Left ventricle myocardium inferior (tissue), 1 donor: ENCODE measurements around the gene FTO. TPM values are rescaled to one million over a fixed set of nuclear protein-coding genes. Genes with fewer than 3 reads are reported as not detected.
"Not testable (repeated sequence)": the region's sequence is repeated elsewhere in the genome, so short reads cannot be mapped to it uniquely, and the experiment has no call there.

Source experiments
- DNase-seq: peaks from one replicate; pipeline ENCODE4 v3.0.0-alpha.2; 2020
- H3K27ac ChIP-seq: fragments of 200-600 bp; replicated peaks from 2 replicates; pipeline ENCODE4 v1.8.0; 2021
- H3K27me3 ChIP-seq: fragments of 200-600 bp; 2 replicates; pipeline ENCODE4 v1.8.0; 2021; ENCODE audit warnings: low read depth
- H3K36me3 ChIP-seq: fragments of 200-600 bp; 2 replicates; pipeline ENCODE4 v1.8.0; 2021
- H3K4me1 ChIP-seq: fragments of 200-600 bp; 2 replicates; pipeline ENCODE4 v1.8.0; 2021
- H3K4me3 ChIP-seq: fragments of 200-600 bp; 2 replicates; pipeline ENCODE4 v1.8.0; 2021; ENCODE audit warnings: mild to moderate bottlenecking, moderate library complexity
- H3K9me3 ChIP-seq: fragments of 200-600 bp; replicated peaks from 2 replicates; pipeline ENCODE4 v1.8.0; 2021
- intact Hi-C: fragments of 100-400 bp; cut with micrococcal nuclease; formaldehyde crosslinking; loops from one replicate; pipeline ENCODE4 v1.11.0; 2022
- total RNA-seq: library from RNA; stranded (reverse); fragmentation: NEBNext Ultra II Directional; extraction: Animal tissue kit (Norgen Biotek cat#: 25700); gene quantifications from one replicate; pipeline ENCODE4 v1.2.1, GENCODE V29; 2021
- TF ChIP-seq, protein P1 (sequence below): fragments of 200-600 bp; IDR thresholded peaks from 2 replicates; pipeline ENCODE4 v1.8.0; 2021; ENCODE audit warnings: antibody characterized with exemption, mild to moderate bottlenecking, borderline replicate concordance
- donor health status: DM: no; HTN: yes; CAD: no; lungs with severe emphysema.

Gene FTO
- total RNA-seq, 1 donor from 2014 or later, result 78.4 TPM

GRCh38 chr16:53692146-53692545 lies 11.8 kb upstream of the FTO start:
- TF ChIP-seq, protein P1, sequence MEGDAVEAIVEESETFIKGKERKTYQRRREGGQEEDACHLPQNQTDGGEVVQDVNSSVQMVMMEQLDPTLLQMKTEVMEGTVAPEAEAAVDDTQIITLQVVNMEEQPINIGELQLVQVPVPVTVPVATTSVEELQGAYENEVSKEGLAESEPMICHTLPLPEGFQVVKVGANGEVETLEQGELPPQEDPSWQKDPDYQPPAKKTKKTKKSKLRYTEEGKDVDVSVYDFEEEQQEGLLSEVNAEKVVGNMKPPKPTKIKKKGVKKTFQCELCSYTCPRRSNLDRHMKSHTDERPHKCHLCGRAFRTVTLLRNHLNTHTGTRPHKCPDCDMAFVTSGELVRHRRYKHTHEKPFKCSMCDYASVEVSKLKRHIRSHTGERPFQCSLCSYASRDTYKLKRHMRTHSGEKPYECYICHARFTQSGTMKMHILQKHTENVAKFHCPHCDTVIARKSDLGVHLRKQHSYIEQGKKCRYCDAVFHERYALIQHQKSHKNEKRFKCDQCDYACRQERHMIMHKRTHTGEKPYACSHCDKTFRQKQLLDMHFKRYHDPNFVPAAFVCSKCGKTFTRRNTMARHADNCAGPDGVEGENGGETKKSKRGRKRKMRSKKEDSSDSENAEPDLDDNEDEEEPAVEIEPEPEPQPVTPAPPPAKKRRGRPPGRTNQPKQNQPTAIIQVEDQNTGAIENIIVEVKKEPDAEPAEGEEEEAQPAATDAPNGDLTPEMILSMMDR, result no peak
- intact Hi-C loops, result no loop called here
- Histone ChIP-seq H3K4me3 (no peak overlapping the region), H3K4me1 (no peaks in the 10 kb centered on the region), H3K36me3 (no peaks in the 10 kb centered on the region), H3K27me3 (no peaks in the 10 kb centered on the region), H3K27ac (no peak overlapping the region), H3K9me3 (no peaks in the 10 kb centered on the region)
- DNase-seq, result no peak

- TF ChIP-seq, protein P1, result no peak
- Histone ChIP-seq H3K36me3 (no peaks in the 10 kb centered on the region), H3K4me1 (no peaks in the 10 kb centered on the region), H3K27me3 (no peaks in the 10 kb centered on the region), H3K27ac (no peak overlapping the region), H3K4me3 (no peak overlapping the region), H3K9me3 (no peaks in the 10 kb centered on the region)
- no peak for DNase-seq
- intact Hi-C loops, result no loop called here
Observed at GRCh38 chr16:53693320-53693719, 10.6 kb upstream of the FTO start.

- H3K27me3 ChIP-seq, result no peaks in the 10 kb centered on the region
- no peak for DNase-seq
- intact Hi-C loops, result no loop called here
- no peaks in the 10 kb centered on the region for H3K9me3 ChIP-seq
- no peaks in the 10 kb centered on the region for H3K4me1 ChIP-seq
- no peak overlapping the region for H3K4me3 ChIP-seq
- no peak overlapping the region for H3K27ac ChIP-seq
- H3K36me3 ChIP-seq, result no peaks in the 10 kb centered on the region
- TF ChIP-seq, protein P1, result no peak
Observed at GRCh38 chr16:53695070-53695469, 8.9 kb upstream of the FTO start.

- intact Hi-C loops, H3K4me1 ChIP-seq, H3K27ac ChIP-seq, DNase-seq, H3K9me3 ChIP-seq, H3K27me3 ChIP-seq, H3K4me3 ChIP-seq, H3K36me3 ChIP-seq: not testable (repeated sequence)
Observed at GRCh38 chr16:53698271-53698670, 5.7 kb upstream of the FTO start.

DNA sequence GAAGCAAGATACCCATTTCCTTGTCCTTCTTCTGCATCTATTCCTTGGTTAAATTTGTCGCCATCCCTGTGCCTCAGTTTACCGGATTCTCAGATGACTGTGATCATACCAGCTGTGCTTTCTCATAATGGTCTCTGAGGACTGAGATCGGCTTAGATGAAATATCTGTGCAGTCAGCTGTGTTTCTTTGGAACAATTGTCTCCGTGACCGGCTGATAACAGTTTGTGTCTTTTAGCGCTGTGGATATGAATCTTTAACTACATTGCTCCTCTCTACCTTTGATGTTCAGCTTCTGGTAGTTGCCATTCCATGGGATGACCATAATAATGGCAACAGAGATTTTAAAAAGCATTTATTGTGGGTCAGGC lies 473 bp downstream of the FTO start:
- Histone ChIP-seq H3K4me1 (peaks cover 27% of the 10 kb centered on the region), H3K9me3 (no peaks in the 10 kb centered on the region), H3K27ac (peak overlapping the region; percentile 74), H3K27me3 (no peaks in the 10 kb centered on the region), H3K4me3 (peak overlapping the region; percentile 86), H3K36me3 (no peaks in the 10 kb centered on the region)
- TF ChIP-seq, protein P1, result no peak
- no peak for DNase-seq
- intact Hi-C loops, result no loop called here

DNA sequence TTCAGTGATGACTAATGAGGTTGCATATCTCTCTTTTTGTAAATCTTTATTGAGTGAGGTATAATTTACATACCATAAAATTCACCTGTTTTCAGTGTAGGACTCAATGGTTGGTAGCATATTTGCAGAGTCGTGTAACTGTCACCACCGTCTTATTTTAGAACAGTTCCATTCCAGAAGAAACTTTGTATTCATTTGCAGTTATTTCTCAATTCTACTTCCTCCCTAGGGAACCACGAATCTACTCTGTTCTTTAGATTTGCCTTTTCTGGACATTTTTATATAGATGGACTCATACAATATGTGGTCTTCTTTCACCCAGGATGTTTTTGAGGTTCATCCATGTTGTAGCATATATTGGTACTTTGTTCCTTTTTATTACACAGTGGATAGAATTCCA lies 3.7 kb downstream of the FTO start:
- no peaks in the 10 kb centered on the region for H3K36me3 ChIP-seq
- H3K4me1 ChIP-seq, result peaks cover 38% of the 10 kb centered on the region
- no peaks in the 10 kb centered on the region for H3K27me3 ChIP-seq
- DNase-seq, result no peak
- intact Hi-C loops, result no loop called here
- H3K9me3 ChIP-seq, result no peaks in the 10 kb centered on the region
- H3K4me3 ChIP-seq, result no peak overlapping the region
- no peak overlapping the region for H3K27ac ChIP-seq
- TF ChIP-seq, protein P1, result no peak
